DMS 273 (cell line): Measurements from ENCODE around the gene C1orf185.
"Not testable (repeated sequence)": the region's sequence is repeated elsewhere in the genome, so short reads cannot be mapped to it uniquely, and the experiment has no call there.

Experiments used
- DNase-seq: peaks from one replicate; lab custom pipeline; 2025; ENCODE audit not compliant: unreplicated experiment; lab: John Stamatoyannopoulos, UW

The C1orf185 gene

DNA sequence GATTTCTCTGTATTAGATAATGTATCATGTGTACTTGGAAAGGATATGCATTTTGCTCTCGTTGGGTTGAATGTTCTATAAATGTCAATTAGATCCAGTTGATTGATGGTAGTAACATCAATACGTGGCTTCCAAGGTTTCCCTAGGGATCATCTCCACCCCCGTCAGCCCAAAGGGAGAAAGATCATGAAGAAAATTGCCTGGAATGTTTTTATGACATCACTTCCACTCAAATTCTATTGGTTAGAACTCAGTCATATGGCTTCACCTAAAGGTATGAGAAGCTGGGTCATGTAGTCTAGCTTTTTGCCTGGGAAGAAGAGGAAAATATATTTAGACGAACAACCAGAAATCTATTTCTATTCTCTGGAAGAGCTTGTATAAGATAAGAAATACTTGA is at the start of gene C1orf185:
TSS of gene C1orf185 (plus strand) at position 253 of the 400 bp plus-strand sequence. CDS start at position 259, 6 bp downstream.
- no peak for DNase-seq

DNA sequence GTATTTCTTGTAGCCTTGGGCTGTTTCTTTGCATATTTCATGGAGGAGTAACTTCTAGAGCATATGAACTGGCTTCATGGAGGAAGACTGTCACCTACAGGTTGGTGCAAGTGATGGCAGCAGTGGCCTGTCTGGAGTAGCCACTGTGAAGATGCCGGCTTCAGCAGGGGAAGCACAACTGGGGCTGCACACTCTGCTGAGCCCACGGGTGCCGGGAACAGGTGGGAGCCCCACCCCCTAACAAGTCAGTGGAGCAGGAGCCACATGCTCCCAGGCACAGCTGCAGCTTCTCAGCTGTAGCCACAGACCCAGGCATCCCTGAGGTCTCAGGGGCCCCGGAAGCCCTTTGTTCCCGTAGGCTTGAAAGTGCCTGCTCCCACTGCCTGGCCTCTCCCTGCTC is 43.2 kb upstream of the C1orf185 start:
- no peak for DNase-seq

DNA sequence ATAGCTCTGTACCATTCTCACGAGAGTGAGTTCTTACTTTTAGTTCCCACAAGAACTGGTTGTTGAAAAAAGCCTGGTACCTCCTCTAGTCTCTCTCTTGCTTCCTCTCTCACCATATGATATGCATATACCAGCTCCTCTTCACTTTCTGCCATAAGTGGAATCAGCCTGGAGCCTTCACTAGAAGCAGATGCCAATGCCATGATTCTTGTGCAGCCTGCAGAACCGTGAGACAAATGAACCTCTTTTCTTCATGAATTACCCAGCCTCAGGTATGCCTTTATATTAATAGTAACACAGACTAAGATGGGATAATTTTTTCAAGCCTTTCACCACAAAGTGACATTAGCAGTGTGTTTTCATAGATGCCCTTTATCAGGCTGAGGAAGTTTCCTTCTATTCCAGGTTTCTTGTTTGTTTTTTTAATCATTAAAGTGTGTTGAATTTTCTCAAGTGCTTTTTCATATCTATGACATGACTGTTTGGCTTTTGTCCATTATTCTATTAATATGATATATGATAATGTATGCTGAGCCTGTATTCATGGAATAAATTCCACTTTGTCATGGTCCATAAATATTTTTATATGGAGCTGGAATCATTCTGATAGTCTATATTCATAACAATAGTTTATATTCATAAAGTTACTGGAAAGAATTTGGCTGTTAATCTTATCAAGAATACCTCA is 40.7 kb upstream of the C1orf185 start:
- no peak for DNase-seq

- DNase-seq = no peak
Measured at GRCh38 chr1:51063121-51063520, 38.9 kb upstream of the C1orf185 start.

- DNase-seq = peak; percentile 57
Measured at GRCh38 chr1:51070011-51070410, 32.0 kb upstream of the C1orf185 start.

- peak; percentile 39 for DNase-seq
Measured at GRCh38 chr1:51070640-51071039, 31.4 kb upstream of the C1orf185 start.

DNA sequence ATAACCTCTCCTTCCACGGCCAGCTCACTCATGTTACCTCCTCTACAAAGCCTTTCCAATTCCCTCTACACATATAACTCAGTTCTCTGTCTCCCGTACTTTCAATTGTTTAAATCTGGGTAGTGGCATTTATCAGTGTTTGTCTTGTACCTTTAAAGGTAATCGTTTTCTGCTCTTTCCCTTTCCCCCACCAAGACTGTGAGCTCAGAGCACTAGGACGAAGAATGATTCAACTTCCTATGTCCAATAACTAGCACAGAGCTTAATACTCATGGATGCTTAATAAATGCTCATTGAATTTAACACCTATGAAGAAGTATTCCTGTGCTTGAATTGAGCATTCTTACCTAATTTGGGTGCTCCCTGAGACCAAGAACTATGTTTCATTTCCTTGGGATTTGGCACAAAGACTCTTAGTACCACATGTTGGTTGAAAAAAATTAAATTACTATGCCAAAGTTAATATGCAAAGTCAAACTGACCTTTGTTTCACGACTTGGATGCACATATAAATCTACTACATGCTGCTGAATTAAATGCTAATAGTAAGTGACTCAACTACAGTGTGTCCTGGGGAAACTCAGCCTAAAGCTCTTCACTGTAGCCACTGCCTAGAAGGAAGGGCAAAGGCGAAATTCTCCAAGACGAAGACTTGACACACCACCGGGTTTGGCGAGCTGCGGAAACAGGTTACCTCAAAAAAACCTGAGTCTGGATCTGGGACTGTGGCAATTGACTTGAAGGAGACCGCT is 30.6 kb upstream of the C1orf185 start:
- no peak for DNase-seq

- no peak for DNase-seq
Measured at GRCh38 chr1:51072043-51072439, 30.0 kb upstream of the C1orf185 start.

DNA sequence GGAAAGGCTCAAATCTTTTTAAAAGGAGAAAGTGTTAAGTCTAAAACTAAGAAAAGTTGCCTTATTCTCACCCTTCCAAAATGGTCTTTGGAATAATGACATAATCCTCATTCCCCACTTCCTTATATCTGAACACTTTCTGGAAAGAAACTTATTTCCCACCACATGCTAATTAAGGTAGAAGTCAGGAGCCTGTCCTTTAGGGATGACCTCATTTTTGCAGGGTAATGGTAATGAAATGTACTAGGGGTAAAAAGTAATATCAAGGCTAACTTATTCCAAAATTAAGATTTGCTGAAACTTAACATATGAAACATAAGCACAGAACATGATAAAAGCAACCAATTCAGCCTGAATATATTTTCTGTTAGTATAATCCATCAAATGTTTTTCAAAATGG is 29.4 kb upstream of the C1orf185 start:
- DNase-seq = no peak

- peak; percentile 53 for DNase-seq
Measured at GRCh38 chr1:51073456-51073855, 28.6 kb upstream of the C1orf185 start.

GRCh38 chr1:51086496-51087271 is 15.3 kb upstream of the C1orf185 start:
- no peak for DNase-seq

DNA sequence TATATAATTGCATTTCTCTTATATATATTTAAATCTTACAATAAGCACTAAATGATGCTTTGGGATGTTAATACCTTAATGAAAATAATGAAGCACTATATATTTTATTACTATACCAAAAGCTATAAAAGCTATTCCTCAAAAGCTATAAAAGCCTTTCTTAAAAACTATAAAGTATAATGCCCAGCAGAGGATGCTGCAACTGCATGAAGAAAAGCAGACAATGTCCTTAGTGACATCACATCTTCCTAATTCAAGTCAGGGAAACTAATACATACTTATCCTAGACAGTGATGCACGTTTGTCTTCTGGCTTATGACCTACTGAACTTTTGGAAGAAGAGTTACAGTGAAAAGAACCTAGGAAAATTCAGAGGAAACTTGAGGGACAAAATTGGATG is 13.6 kb upstream of the C1orf185 start:
- peak; percentile 31 for DNase-seq

DNA sequence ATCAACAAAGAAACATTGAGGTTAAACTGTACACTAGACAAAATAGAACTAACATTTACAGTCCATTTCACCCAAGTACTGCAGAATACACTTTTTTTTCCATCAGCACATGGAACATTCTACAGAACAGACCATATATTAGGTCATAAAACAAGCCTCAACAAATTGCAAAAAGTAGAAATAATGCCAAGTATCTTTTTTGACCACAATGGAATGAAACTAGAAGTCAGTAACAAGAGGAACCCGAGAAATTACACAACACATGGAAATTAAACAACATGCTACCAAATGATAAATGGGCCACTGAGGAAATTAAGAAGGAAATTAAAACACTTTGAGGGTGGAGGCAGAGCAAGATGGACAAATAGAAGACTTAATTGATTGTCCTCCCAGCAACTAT is 8.4 kb upstream of the C1orf185 start:
- no peak for DNase-seq

GRCh38 chr1:51097171-51097570 is 4.9 kb upstream of the C1orf185 start:
- no peak for DNase-seq

- DNase-seq = no peak
Measured at GRCh38 chr1:51100264-51100880, 1.7 kb upstream of the C1orf185 start.

DNA sequence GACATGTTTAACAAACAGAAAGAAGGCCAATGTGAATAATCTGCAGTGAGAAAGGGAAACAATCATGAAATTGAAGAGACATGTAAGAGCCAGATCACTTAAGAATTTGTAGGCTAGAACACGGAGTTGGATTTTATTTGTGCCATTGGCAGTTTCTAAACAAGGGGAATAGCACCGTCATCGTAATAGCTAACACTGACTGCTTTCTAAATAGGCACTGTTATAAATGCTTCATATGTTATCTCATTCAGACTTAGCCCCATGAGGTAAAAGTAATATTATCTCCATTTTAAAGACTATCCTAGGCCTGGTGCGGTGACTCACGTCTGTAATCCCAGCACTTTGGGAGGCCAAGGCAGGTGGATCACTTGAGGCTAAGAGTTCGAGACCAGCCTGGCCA is 12.1 kb downstream of the C1orf185 start:
- no peak for DNase-seq

DNA sequence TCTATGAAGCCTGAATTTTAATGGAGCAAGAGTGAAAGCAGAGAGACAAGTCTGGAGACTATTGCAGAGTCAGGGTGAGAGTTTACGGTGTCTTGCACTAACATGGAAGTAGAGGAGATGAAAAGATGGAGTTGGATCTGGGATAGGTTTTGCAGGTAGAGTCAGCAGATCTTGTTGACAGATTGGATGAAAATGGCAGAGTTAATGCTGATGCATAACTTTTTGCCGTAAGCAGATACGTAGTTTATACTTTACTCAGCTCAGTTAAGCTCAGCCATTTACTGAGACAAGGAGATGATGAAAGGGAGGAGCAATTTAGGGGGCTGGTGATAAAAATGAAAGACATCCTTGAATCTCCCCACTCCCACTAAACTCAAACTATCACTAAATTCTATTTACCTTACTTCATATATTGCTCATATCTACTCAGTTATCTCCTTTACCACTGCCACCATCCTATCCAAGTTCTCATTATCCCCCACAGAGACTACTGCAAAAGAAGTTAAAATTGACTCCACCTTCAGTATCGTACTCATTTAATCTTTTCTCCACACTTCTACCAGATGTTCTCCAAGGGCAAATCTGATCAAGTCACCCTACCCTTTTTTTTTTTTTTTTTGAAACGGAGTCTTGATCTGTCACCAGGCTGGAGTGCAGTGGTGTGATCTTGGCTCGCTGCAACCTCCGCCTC is 13.8 kb downstream of the C1orf185 start:
- DNase-seq = no peak

GRCh38 chr1:51119331-51119730 is 17.3 kb downstream of the C1orf185 start:
- no peak for DNase-seq

DNA sequence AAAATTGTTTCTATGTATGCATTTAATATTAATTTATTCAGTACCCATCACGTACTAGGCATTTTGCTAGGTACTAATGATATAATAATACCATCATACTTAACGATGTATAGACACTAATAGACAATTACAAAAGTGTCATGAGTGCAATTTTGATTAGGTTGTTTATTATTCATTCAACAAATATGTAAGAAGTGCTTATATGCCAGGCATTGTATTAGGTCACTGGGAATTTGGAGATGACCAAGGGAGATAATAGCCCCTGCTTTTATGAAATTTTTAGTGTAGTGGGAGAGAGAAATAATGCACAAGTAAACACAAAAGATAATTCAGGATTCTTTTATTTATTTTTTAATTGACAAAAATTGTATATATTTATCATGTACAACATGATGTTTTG is 18.6 kb downstream of the C1orf185 start:
- DNase-seq = no peak

DNA sequence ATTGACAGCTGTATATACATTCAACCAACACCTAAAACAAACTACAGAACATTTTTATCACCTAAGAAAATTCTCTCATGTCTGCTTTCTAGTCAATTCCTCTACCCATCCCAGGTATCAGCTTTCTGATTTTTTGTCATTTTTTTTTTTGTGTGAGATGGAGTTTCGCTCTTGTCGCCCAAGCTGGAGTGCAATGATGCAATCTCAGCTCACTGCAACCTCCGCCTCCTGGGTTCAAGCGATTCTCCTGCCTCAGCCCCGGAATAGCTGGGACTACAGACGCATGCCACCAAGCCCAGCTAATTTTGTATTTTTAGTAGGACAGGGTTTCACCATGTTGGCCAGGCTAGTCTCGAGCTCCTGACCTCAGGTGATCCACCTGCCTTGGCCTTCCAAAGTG is 25.1 kb downstream of the C1orf185 start:
- DNase-seq = not testable (repeated sequence)

DNA sequence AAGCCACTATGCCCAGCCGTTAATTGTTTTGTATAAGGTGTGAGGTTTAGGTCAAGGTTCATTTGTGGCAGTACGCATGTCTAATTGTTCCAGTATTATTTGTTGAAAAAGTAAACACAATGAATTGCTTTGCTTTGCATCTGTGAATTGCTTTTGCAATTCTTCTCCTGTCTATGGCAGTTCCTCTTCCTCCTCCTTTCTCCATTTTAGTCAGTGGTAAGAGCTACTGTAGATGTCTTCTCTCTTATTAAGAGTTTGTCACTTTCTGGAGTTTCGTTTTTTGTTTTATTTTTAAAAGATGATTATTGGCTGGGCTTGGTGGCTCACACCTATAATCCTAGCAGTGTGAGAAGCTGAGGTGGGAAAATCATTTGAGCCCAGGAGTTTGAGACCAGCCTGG is 29.2 kb downstream of the C1orf185 start:
- DNase-seq = no peak
